ENCODE results near the gene ECT2.

Gene ECT2

GRCh38 chr3:172840463-172840862 lies 89.9 kb downstream of the ECT2 start:
- no peak for TF ChIP-seq CTCF (IDR thresholded peaks at IDR 0.05; ENCODE audit: insufficient read depth, low read length, missing control alignments)
- POLR2A ChIA-PET: no interaction called here
- CTCF ChIA-PET: no interaction called here
- no peak for DNase-seq (ENCODE audit: low read depth, low spot score)
- no peak overlapping the region for H3K4me3 ChIP-seq (ENCODE audit: low read depth, low read length)

GRCh38 chr3:172840913-172841312 lies 90.4 kb downstream of the ECT2 start:
- DNase-seq (ENCODE audit: low read depth, low spot score): no peak
- no peak for TF ChIP-seq CTCF (IDR thresholded peaks at IDR 0.05; ENCODE audit: insufficient read depth, low read length, missing control alignments)
- H3K4me3 ChIP-seq (ENCODE audit: low read depth, low read length): no peak overlapping the region
- ChIA-PET POLR2A (no interaction called here), CTCF (no interaction called here)

- no peak overlapping the region for H3K4me3 ChIP-seq (ENCODE audit: low read depth, low read length)
- DNase-seq (ENCODE audit: low read depth, low spot score): no peak
- POLR2A ChIA-PET: no interaction called here
- CTCF ChIA-PET: no interaction called here
- no peak for TF ChIP-seq CTCF (IDR thresholded peaks at IDR 0.05; ENCODE audit: insufficient read depth, low read length, missing control alignments)
Measured at GRCh38 chr3:172844428-172844827, 93.9 kb downstream of the ECT2 start.

- no peak overlapping the region for H3K4me3 ChIP-seq (ENCODE audit: low read depth, low read length)
- CTCF ChIA-PET: interaction anchor here (1.2 kb wide), 1 partner anchor 11 kb away, joined by 6 read pairs; no protein-coding TSS in a partner anchor
- TF ChIP-seq CTCF (IDR thresholded peaks at IDR 0.05; ENCODE audit: insufficient read depth, low read length, missing control alignments): no peak
- DNase-seq (ENCODE audit: low read depth, low spot score): no peak
- POLR2A ChIA-PET: no interaction called here
Measured at GRCh38 chr3:172846103-172846561, 95.6 kb downstream of the ECT2 start.

- POLR2A ChIA-PET: no interaction called here
- CTCF ChIA-PET: interaction anchor here (1.2 kb wide), 1 partner anchor 11 kb away, joined by 6 read pairs; no protein-coding TSS in a partner anchor
- no peak overlapping the region for H3K4me3 ChIP-seq (ENCODE audit: low read depth, low read length)
- DNase-seq (ENCODE audit: low read depth, low spot score): no peak
- no peak for TF ChIP-seq CTCF (IDR thresholded peaks at IDR 0.05; ENCODE audit: insufficient read depth, low read length, missing control alignments)
Measured at GRCh38 chr3:172846706-172847105, 96.2 kb downstream of the ECT2 start.

GRCh38 chr3:172847292-172847691 lies 96.8 kb downstream of the ECT2 start:
- TF ChIP-seq CTCF (IDR thresholded peaks at IDR 0.05; ENCODE audit: insufficient read depth, low read length, missing control alignments): no peak
- POLR2A ChIA-PET: no interaction called here
- no peak overlapping the region for H3K4me3 ChIP-seq (ENCODE audit: low read depth, low read length)
- CTCF ChIA-PET: interaction anchor here (1.2 kb wide), 1 partner anchor 12 kb away, joined by 6 read pairs; no protein-coding TSS in a partner anchor
- no peak for DNase-seq (ENCODE audit: low read depth, low spot score)
